GM12878 (cell line): ENCODE measurements around the gene LRRC7. TPM values are rescaled to one million over a fixed set of nuclear protein-coding genes. Genes with fewer than 3 reads are reported as not detected.

Experiments
- ATAC-seq: fragments of 200-7000 bp; cut with Tn5 transposase; 3 replicates; pipeline ENCODE4 v1.9.1; 2020; ENCODE audit warnings: mild to moderate bottlenecking, moderate library complexity
- BruUV-seq: library from RNA; stranded (reverse); fragments of 400-500 nt; replicated peaks from 2 replicates; lab custom pipeline; 2021; lab: Mats Ljungman, UMichigan
- CTCF ChIA-PET: fragments of 300-600 bp; sonication (Branson Sonifier 250); formaldehyde crosslinking; extraction: SDS; loops from one replicate; lab custom pipeline; 2021; ENCODE audit warnings: inconsistent platforms; lab: Yijun Ruan, JAX
- POLR2A ChIA-PET: fragments of 350-600 bp; formaldehyde crosslinking; extraction: SDS; loops from one replicate; lab custom pipeline; 2021; ENCODE audit warnings: inconsistent platforms; lab: Charles Lee
- RAD21 ChIA-PET: fragments of 300-600 bp; sonication (Branson Sonifier 250); formaldehyde crosslinking; loops from one replicate; lab custom pipeline; 2023; ENCODE audit warnings: antibody characterized with exemption; ENCODE audit not compliant: unreplicated experiment; lab: Charles Lee
- SMC1A ChIA-PET: fragments of 300-600 bp; sonication (Branson Sonifier 250); formaldehyde crosslinking; loops from one replicate; lab custom pipeline; 2023; ENCODE audit not compliant: unreplicated experiment, uncharacterized antibody; lab: Charles Lee
- DNase-seq: peaks from one replicate; pipeline ENCODE4 v3.0.0-alpha.2; 2011; ENCODE audit warnings: low read depth, low spot score
- FAIRE-seq: peaks from 3 replicates; lab custom pipeline; 2011; peaks lifted over from hg19 to GRCh38; lab: Jason Lieb, UNC
- H2AFZ ChIP-seq: 2 replicates; pipeline ENCODE4 v1.6.0; 2011; ENCODE audit warnings: low read depth, low read length, control low read depth; ENCODE audit not compliant: control insufficient read depth
- H3K27ac ChIP-seq: 2 replicates; pipeline ENCODE4 v1.5.1; 2011; ENCODE audit warnings: control low read depth; ENCODE audit not compliant: control insufficient read depth, insufficient read depth
- H3K27me3 ChIP-seq, 2 experiments: replicated peaks in 1 of 2; 2 replicates each; pipeline versions ENCODE4 v1.6.0 to v1.6.1; 2011; ENCODE audit warnings: low read length in 1 of 2; ENCODE audit not compliant: control insufficient read depth in 2 of 2, insufficient read depth in 2 of 2
- H3K36me3 ChIP-seq, 2 experiments: 2 replicates each; pipeline ENCODE4 v1.5.1; 2011; ENCODE audit warnings: low read length in 1 of 2; ENCODE audit not compliant: control insufficient read depth in 2 of 2, insufficient read depth in 2 of 2
- H3K4me1 ChIP-seq: 2 replicates; pipeline ENCODE4 v1.6.1; 2011; ENCODE audit warnings: mild to moderate bottlenecking, low read length, moderate library complexity, mixed read lengths; ENCODE audit not compliant: control insufficient read depth, insufficient read depth
- H3K4me2 ChIP-seq: 2 replicates; pipeline ENCODE4 v1.6.0; 2011; ENCODE audit warnings: control low read depth; ENCODE audit not compliant: control insufficient read depth, insufficient read depth
- H3K4me3 ChIP-seq: fragments of 200-600 bp; sonication (generic); 2 replicates; pipeline ENCODE4 v1.5.1; 2016
- H3K79me2 ChIP-seq: 2 replicates; pipeline ENCODE4 v1.6.0; 2011; ENCODE audit warnings: low read length; ENCODE audit not compliant: control insufficient read depth, insufficient read depth
- H3K9ac ChIP-seq: 2 replicates; pipeline ENCODE4 v1.8.0; 2011; ENCODE audit warnings: low read length, control low read depth, mixed read lengths; ENCODE audit not compliant: control insufficient read depth, insufficient read depth
- H3K9me3 ChIP-seq: replicated peaks from 3 replicates; pipeline ENCODE4 v1.5.1; 2011; ENCODE audit warnings: mild to moderate bottlenecking, low read length; ENCODE audit not compliant: control insufficient read depth, insufficient read depth
- H4K20me1 ChIP-seq: 2 replicates; pipeline ENCODE4 v1.6.0; 2011; ENCODE audit not compliant: control insufficient read depth, insufficient read depth
- EP300 ChIP-seq, 2 experiments: fragments of 150-350 bp in 1 of 2; IDR thresholded peaks; 2 replicates each; pipeline ENCODE4 v1.6.1; 2011 to 2012; ENCODE audit warnings: low read depth in 2 of 2, low read length in 2 of 2, borderline replicate concordance in 1 of 2, improper control_type of control experiment in 1 of 2, inconsistent platforms in 1 of 2; ENCODE audit not compliant: control insufficient read depth in 1 of 2
- GABPA ChIP-seq: IDR thresholded peaks from 2 replicates; pipeline ENCODE4 v1.6.1; 2014; ENCODE audit warnings: antibody characterized with exemption, low read depth, mild to moderate bottlenecking, inconsistent platforms
- GATAD2B ChIP-seq: fragments of 450-650 bp; conservative IDR thresholded peaks from 2 replicates; pipeline ENCODE4 v1.6.1; 2017; ENCODE audit warnings: low read depth, mild to moderate bottlenecking, moderate library complexity
- HCFC1 ChIP-seq: fragments of 150-350 bp; IDR thresholded peaks from 2 replicates; pipeline ENCODE4 v1.6.1; 2014; ENCODE audit warnings: low read length
- HSF1 ChIP-seq: fragments of 150-350 bp; IDR thresholded peaks from 2 replicates; pipeline ENCODE4 v1.6.1; 2014; ENCODE audit warnings: mild to moderate bottlenecking, low read depth, low read length
- IRF4 ChIP-seq: IDR thresholded peaks from 2 replicates; pipeline ENCODE4 v1.6.1; 2011; ENCODE audit warnings: low read depth, low read length
- PML ChIP-seq: IDR thresholded peaks from 2 replicates; pipeline ENCODE4 v1.6.1; 2012; ENCODE audit warnings: low read length, inconsistent platforms
- POLR2AphosphoS5 ChIP-seq: IDR thresholded peaks from 2 replicates; pipeline ENCODE4 v1.6.1; 2011; ENCODE audit warnings: mild to moderate bottlenecking, low read length, inconsistent platforms
- RAD21 ChIP-seq: IDR thresholded peaks from 2 replicates; pipeline ENCODE4 v1.6.1; 2011; ENCODE audit warnings: mild to moderate bottlenecking, low read depth, low read length, moderate library complexity; ENCODE audit not compliant: insufficient read depth
- RB1 ChIP-seq: fragments of 450-650 bp; formaldehyde crosslinking; IDR thresholded peaks from 2 replicates; pipeline ENCODE4 v1.6.1; 2017; ENCODE audit warnings: mild to moderate bottlenecking, borderline replicate concordance
- SMAD5 ChIP-seq: IDR thresholded peaks from 2 replicates; pipeline ENCODE4 v1.6.1; 2016; ENCODE audit warnings: antibody characterized with exemption, low read depth
- TCF3 ChIP-seq: IDR thresholded peaks from 2 replicates; pipeline ENCODE4 v1.6.1; 2012; ENCODE audit warnings: low read depth, mild to moderate bottlenecking, low read length, borderline replicate concordance; ENCODE audit not compliant: insufficient read depth
- USF1 ChIP-seq: IDR thresholded peaks from 2 replicates; pipeline ENCODE4 v1.6.1; 2011; ENCODE audit warnings: borderline replicate concordance, low read depth, mild to moderate bottlenecking, moderate library complexity, mixed read lengths, low read length; ENCODE audit not compliant: insufficient read depth; ENCODE audit errors: extremely low read length
- YBX1 ChIP-seq: fragments of 450-650 bp; IDR thresholded peaks from 2 replicates; pipeline ENCODE4 v1.6.1; 2016; ENCODE audit warnings: antibody characterized with exemption
- ZNF217 ChIP-seq: fragments of 450-650 bp; IDR thresholded peaks from 2 replicates; pipeline ENCODE4 v1.6.1; 2017; ENCODE audit warnings: antibody characterized with exemption, mild to moderate bottlenecking
- ZNF384 ChIP-seq: IDR thresholded peaks from 2 replicates; pipeline ENCODE4 v1.6.1; 2012; ENCODE audit warnings: low read depth, mild to moderate bottlenecking, low read length, improper control_type of control experiment, borderline replicate concordance
- ZSCAN29 ChIP-seq: fragments of 450-650 bp; IDR thresholded peaks from 2 replicates; pipeline ENCODE4 v1.6.1; 2017; ENCODE audit warnings: mild to moderate bottlenecking, moderate library complexity
- WGBS: methylation state at CpG from one replicate; pipeline ENCODE4 v1.1.6; 2016; ENCODE audit warnings: low lambda C conversion rate; ENCODE audit not compliant: insufficient replicate concordance, insufficient coverage; ENCODE audit errors: missing lambda C conversion rate; 5-methylcytosine and 5-hydroxymethylcytosine counted together
- in situ Hi-C: fragments of 300-500 bp; cut with MboI; formaldehyde crosslinking; loops from 9 replicates; pipeline ENCODE4 v1.14.3; 2018; ENCODE audit warnings: mixed read lengths
- intact Hi-C: fragments of 100-400 bp; cut with micrococcal nuclease; formaldehyde crosslinking; loops from one replicate; pipeline ENCODE4 v1.14.2; 2022; ENCODE audit not compliant: unreplicated experiment
- polyA plus RNA-seq, 11 experiments: library from polyadenylated mRNA; depleted of rRNA in 4 of 11; unstranded in 6 of 11; stranded (reverse) in 5 of 11; fragments of >200 nt; fragmentation: Nextera tagmentation in 4 of 11; fragmentation: Illumina TruSeq in 1 of 11; extraction: Ambion mirVana in 4 of 11; extraction: Trizol in 1 of 11; gene quantifications; 1 replicate in 1 of 11; 2 replicates in 10 of 11; pipeline versions ENCODE4 v1.2.1 to v1.2.3, GENCODE V29; 2011 to 2016; ENCODE audit warnings: inconsistent platforms in 2 of 11, missing spikeins in 2 of 11, low read depth in 1 of 11
- total RNA-seq, 4 experiments: library from RNA; depleted of rRNA in 3 of 4; stranded (reverse); fragments of >200 nt in 3 of 4; fragmentation: Illumina TruSeq in 1 of 4; extraction: Trizol in 1 of 4; gene quantifications; 2 replicates each; pipeline versions ENCODE4 v1.2.1 to v1.2.3, GENCODE V29; 2013 to 2021

LRRC7 gene
- total and polyA plus RNA-seq, 10 of the 15 experiments (the other 5 are each of a cell fraction or from before 2014, with no cell fraction given): 0.05 to 1.4 (median 0.24) TPM; not detected in 5

GRCh38 chr1:69777423-69777822, 209.7 kb downstream of the LRRC7 start:
- ChIA-PET POLR2A (no interaction called here), CTCF (interaction anchor here (0.5 to 0.6 kb wide), 2 partner anchors 88 to 1152 kb away, joined by 3 read pairs; no protein-coding TSS in a partner anchor), RAD21 (no interaction called here), SMC1A (no interaction called here)
- TF ChIP-seq HSF1: no peak
- no peak for TF ChIP-seq GATAD2B
- no peak for TF ChIP-seq EP300 (IDR thresholded peaks at IDR 0.05; ENCODE audit: borderline replicate concordance in 1 of 2, control insufficient read depth in 1 of 2, low read depth in 2 of 2, low read length in 2 of 2)
- TF ChIP-seq IRF4: no peak
- TF ChIP-seq PML: no peak
- no peak for TF ChIP-seq USF1
- no peak for TF ChIP-seq ZSCAN29
- TF ChIP-seq SMAD5: no peak
- no peak for TF ChIP-seq RB1
- no peak for TF ChIP-seq RAD21
- TF ChIP-seq ZNF217: no peak
- TF ChIP-seq HCFC1: no peak
- no peak for TF ChIP-seq TCF3
- TF ChIP-seq GABPA: no peak
- no peak for TF ChIP-seq POLR2AphosphoS5
- no peak for TF ChIP-seq YBX1
- no peak for TF ChIP-seq ZNF384
- no TSS peak for BruUV-seq
- no peak for FAIRE-seq
- H3K79me2 ChIP-seq: no peaks in the 10 kb centered on the region
- H3K27ac ChIP-seq: no peak overlapping the region
- no peak overlapping the region for H2AFZ ChIP-seq
- H3K4me3 ChIP-seq: no peak overlapping the region
- no peaks in the 10 kb centered on the region for H3K36me3 ChIP-seq
- H3K4me1 ChIP-seq: no peaks in the 10 kb centered on the region
- no peaks in the 10 kb centered on the region for H3K9me3 ChIP-seq
- no peak overlapping the region for H3K4me2 ChIP-seq
- DNase-seq: no peak
- no peak for ATAC-seq
- 0% methylated on average over 1 of the region's 1 CpG for WGBS
- no peak overlapping the region for H3K9ac ChIP-seq
- no peaks in the 10 kb centered on the region for H3K27me3 ChIP-seq
- H4K20me1 ChIP-seq: no peaks in the 10 kb centered on the region
- in situ Hi-C loops: no loop called here
- intact Hi-C loops: no loop called here
